Glutamatergic neuron (in vitro differentiated cells): ENCODE results near the gene DOCK11. TPM values are rescaled to one million over a fixed set of nuclear protein-coding genes. Genes with fewer than 3 reads are reported as not detected.

Experiments used
- DNase-seq: peaks from one replicate; pipeline ENCODE4 v3.0.0; 2022
- H3K27ac Mint-ChIP-seq: one replicate; pipeline ENCODE4 v1.8.0; 2020; ENCODE audit warnings: mild to moderate bottlenecking, mixed read lengths, inconsistent platforms; ENCODE audit not compliant: unreplicated experiment
- H3K27me3 Mint-ChIP-seq: one replicate; pipeline ENCODE4 v1.8.0; 2020; ENCODE audit warnings: mild to moderate bottlenecking, moderate library complexity, mixed read lengths, inconsistent platforms; ENCODE audit not compliant: unreplicated experiment
- H3K36me3 Mint-ChIP-seq: one replicate; pipeline ENCODE4 v1.8.0; 2020; ENCODE audit warnings: mild to moderate bottlenecking, mixed read lengths, inconsistent platforms; ENCODE audit not compliant: unreplicated experiment
- H3K4me1 Mint-ChIP-seq: one replicate; pipeline ENCODE4 v1.8.0; 2020; ENCODE audit warnings: mild to moderate bottlenecking, low read depth, mixed read lengths, inconsistent platforms; ENCODE audit not compliant: unreplicated experiment
- H3K4me3 Mint-ChIP-seq: one replicate; pipeline ENCODE4 v1.8.0; 2020; ENCODE audit warnings: mild to moderate bottlenecking, mixed read lengths, inconsistent platforms; ENCODE audit not compliant: unreplicated experiment
- H3K9me3 Mint-ChIP-seq: one replicate; pipeline ENCODE4 v1.8.0; 2020; ENCODE audit warnings: mild to moderate bottlenecking, moderate library complexity, mixed read lengths, inconsistent platforms; ENCODE audit not compliant: unreplicated experiment
- long read RNA-seq: library from polyadenylated mRNA; unstranded; transcript quantifications from one replicate; pipeline ENCODE4 v2.0.0, GENCODE V29; 2020; ENCODE audit not compliant: unreplicated experiment
- total RNA-seq: library from RNA; stranded (reverse); fragmentation: NEBNext Ultra II Directional; extraction: Animal tissue kit (Norgen Biotek cat#: 25700); gene quantifications from one replicate; pipeline ENCODE4 v1.2.1, GENCODE V29; 2021; ENCODE audit not compliant: unreplicated experiment
- TF ChIP-seq, protein P1 (sequence below): fragments of 200-600 bp; sonication (generic); IDR thresholded peaks from one replicate; pipeline ENCODE4 v1.5.0; 2021; ENCODE audit not compliant: partially characterized antibody, unreplicated experiment

DOCK11 gene
- 53.1 TPM for total RNA-seq
- long read RNA-seq, partial matches to known transcripts: 1 of 1 reads
- long read RNA-seq, other reads (novel, unspliced or antisense): 0 of 1 reads

DNA sequence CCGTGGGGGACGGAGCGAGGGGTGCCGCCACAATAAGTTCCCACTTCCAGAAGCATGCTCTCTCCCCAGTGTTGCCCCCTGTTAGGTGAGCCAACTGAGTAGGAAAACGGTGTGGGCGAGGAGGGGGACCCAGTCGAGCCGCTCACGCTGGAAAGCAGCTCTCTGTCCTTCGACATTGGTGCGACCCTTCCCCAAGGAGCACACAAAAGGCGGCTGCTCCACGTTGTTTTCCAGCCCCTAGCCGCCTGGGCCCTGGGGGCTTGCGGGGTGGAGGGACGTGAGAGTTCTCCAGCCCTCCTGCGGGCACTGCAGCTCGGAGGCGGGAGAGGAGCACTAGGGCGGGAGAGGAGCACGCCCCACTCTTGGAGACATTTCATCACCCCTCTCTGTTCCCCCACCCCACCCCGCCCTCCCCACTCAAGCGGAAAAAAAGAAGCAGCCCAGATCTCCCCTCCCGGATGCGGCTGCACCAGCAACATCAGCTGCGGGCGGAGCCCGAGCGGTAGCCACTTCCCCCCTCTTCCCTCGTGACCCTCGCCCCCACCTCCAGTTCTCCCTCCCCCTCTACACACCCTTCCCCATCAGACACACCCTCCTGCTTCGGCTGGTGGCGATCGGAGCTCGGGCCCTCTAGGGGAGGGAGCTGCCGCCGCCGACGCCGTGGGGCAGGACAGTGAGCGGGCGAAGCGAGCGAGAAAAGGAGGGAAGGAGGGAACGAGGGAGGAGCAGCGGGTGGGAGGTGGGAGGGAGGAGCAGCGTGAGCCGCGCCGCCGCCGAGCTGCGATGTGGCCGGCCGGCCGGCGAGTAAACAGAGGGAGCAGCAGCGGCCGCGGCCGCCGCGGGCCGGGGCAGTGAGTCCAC lies at the start of gene DOCK11:
Gene DOCK11 (plus strand): TSS at position 755 of the 861 bp plus-strand sequence. CDS start 157 bp downstream, outside the sequence.
- H3K36me3 Mint-ChIP-seq: no peaks in the 10 kb centered on the region
- peak within 1 kb of the TSS; percentile 91 for H3K27ac Mint-ChIP-seq
- H3K9me3 Mint-ChIP-seq: peaks cover 8% of the 10 kb centered on the region
- TF ChIP-seq, protein P1, sequence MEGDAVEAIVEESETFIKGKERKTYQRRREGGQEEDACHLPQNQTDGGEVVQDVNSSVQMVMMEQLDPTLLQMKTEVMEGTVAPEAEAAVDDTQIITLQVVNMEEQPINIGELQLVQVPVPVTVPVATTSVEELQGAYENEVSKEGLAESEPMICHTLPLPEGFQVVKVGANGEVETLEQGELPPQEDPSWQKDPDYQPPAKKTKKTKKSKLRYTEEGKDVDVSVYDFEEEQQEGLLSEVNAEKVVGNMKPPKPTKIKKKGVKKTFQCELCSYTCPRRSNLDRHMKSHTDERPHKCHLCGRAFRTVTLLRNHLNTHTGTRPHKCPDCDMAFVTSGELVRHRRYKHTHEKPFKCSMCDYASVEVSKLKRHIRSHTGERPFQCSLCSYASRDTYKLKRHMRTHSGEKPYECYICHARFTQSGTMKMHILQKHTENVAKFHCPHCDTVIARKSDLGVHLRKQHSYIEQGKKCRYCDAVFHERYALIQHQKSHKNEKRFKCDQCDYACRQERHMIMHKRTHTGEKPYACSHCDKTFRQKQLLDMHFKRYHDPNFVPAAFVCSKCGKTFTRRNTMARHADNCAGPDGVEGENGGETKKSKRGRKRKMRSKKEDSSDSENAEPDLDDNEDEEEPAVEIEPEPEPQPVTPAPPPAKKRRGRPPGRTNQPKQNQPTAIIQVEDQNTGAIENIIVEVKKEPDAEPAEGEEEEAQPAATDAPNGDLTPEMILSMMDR: no peak
- peaks cover 5% of the 10 kb centered on the region for H3K27me3 Mint-ChIP-seq
- peak; percentile 80 for DNase-seq
- H3K4me1 Mint-ChIP-seq: peaks cover 11% of the 10 kb centered on the region
- H3K4me3 Mint-ChIP-seq: peak within 1 kb of the TSS; percentile 92

DNA sequence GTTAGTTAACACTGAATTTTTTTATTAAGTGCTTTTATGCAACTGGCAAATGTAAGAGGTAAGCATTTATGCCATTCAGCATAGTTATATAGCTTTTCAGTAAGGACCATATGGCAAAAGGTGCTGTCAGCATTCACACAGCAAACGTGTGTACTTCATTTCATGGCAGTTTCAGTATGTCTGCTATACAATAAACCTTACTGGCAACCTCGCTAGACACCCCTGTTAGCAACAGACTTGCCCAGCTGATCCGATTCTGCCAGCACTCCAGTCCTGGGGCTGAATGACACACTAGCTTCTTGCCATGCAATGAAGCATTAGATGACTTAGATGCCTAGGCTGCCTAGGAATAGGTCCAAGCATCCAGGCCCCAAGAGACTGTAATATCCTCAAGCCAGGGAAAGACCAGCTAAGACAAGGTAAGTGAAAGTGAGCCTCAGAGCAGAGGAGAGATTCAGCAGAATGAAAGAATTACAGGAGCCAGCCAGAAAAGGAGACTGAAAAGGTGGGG lies 47.3 kb upstream of the DOCK11 start:
- DNase-seq: no peak
- Mint-ChIP-seq H3K27me3 (peaks cover 2% of the 10 kb centered on the region), H3K27ac (no peak overlapping the region), H3K36me3 (no peaks in the 10 kb centered on the region), H3K9me3 (no peaks in the 10 kb centered on the region), H3K4me1 (no peaks in the 10 kb centered on the region), H3K4me3 (no peak overlapping the region)
- TF ChIP-seq, protein P1: no peak

DNA sequence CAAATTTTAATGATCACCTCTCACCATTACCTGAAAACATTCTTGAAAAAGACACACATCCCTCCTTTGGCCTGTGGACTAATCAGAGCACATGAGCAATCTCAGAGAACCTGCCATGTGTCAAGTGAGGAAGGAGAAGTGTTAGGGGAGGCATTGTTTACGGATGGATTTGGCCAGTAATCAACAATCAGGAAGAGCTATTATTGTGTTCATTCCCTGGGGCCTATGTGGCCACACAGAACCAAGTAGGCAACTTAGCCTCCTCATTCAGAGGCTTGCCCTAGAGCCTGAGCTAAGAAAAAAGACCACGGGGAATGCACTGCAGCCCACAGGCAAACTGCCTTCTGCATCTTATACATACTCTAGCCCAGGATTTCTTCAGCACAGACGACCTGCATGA lies 40.6 kb upstream of the DOCK11 start:
- DNase-seq: no peak
- Mint-ChIP-seq H3K36me3 (no peaks in the 10 kb centered on the region), H3K9me3 (no peaks in the 10 kb centered on the region), H3K27ac (no peak overlapping the region), H3K4me1 (peaks cover 2% of the 10 kb centered on the region), H3K27me3 (peaks cover 2% of the 10 kb centered on the region), H3K4me3 (no peak overlapping the region)
- TF ChIP-seq, protein P1: no peak

DNA sequence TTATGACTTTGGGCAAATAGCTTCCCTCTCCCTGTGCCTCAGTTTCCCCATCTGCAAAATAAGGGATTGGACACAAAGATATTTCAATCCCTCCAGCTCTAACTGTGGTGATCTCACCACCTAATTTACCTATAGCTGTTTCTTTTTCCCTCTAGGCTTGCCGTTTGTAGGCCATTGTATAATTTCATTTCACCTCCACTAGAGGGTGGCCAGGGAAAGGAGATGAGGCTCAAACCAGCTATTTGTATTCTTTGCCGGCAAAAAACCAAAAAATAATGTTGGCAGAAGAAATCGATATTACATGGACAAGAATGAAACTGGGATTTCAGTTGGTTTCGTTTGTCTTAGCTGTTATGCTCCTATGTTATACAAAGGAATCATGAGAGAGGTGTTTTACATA lies 36.1 kb upstream of the DOCK11 start:
- no peaks in the 10 kb centered on the region for H3K4me1 Mint-ChIP-seq
- H3K9me3 Mint-ChIP-seq: no peaks in the 10 kb centered on the region
- DNase-seq: no peak
- no peaks in the 10 kb centered on the region for H3K36me3 Mint-ChIP-seq
- H3K27ac Mint-ChIP-seq: no peak overlapping the region
- no peaks in the 10 kb centered on the region for H3K27me3 Mint-ChIP-seq
- TF ChIP-seq, protein P1: peak; percentile 41
- H3K4me3 Mint-ChIP-seq: no peak overlapping the region

DNA sequence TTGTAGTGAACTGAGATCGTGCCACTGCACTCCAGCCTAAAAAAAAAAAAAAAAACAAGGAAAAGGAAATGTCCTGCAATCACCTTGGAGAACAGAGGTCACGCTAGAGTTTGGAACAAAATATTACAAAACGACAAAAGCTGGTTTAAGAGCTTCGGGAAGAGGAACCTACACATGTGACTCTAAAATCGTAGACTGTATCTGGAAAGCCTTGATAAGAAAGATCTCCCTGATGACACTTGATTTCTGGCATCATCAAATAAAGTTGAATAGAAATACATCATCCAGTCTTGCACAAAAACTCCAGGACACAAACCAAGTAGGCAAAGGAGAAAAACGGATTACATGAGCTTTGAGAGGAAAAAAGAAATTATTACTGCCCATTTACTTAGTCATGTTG lies 31.1 kb upstream of the DOCK11 start:
- H3K4me3 Mint-ChIP-seq: no peak overlapping the region
- H3K9me3 Mint-ChIP-seq: no peaks in the 10 kb centered on the region
- H3K27me3 Mint-ChIP-seq: no peaks in the 10 kb centered on the region
- TF ChIP-seq, protein P1: no peak
- H3K4me1 Mint-ChIP-seq: no peaks in the 10 kb centered on the region
- no peak for DNase-seq
- H3K36me3 Mint-ChIP-seq: no peaks in the 10 kb centered on the region
- no peak overlapping the region for H3K27ac Mint-ChIP-seq
